MM.1S (cell line): Measurements from ENCODE around the gene DEDD.

ENCODE experiments used
- EZH2 ChIP-seq: fragments of 300-600 bp; sonication (generic); optimal IDR thresholded peaks from 2 replicates; pipeline ENCODE3; 2017; ENCODE audit warnings: low read depth, mild to moderate bottlenecking, antibody characterized with exemption, low read length, mixed read lengths
- EZH2phosphoT487 ChIP-seq: fragments of 300-600 bp; sonication (generic); IDR thresholded peaks from 2 replicates; pipeline ENCODE4 v1.6.1; 2018; ENCODE audit warnings: antibody characterized with exemption, low read length
- TF ChIP-seq, protein P1 (sequence below): fragments of 300-600 bp; sonication (generic); IDR thresholded peaks from 2 replicates; pipeline ENCODE4 v1.5.1; 2016; ENCODE audit warnings: antibody characterized with exemption, low read length, mixed read lengths

DNA sequence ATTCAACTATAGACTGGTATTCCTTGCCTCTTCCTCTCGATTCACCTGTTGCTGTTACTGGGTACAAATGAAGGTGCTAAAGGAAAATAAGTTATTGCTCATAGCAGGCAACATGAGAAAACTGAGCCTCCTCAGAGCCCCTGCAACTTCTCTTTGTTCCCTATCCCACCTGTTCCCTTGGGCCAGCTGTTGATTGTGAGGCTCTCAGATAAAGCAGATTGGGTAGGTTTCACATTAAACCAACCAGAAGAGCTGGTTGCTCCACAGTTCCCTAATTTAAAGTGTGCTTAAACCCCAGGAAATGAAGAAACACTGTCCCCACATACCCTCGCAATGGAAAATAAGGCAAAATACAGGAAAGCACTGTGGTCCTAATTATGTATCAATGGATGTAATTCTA is 4.8 kb downstream of the DEDD start:
- TF ChIP-seq, protein P1, sequence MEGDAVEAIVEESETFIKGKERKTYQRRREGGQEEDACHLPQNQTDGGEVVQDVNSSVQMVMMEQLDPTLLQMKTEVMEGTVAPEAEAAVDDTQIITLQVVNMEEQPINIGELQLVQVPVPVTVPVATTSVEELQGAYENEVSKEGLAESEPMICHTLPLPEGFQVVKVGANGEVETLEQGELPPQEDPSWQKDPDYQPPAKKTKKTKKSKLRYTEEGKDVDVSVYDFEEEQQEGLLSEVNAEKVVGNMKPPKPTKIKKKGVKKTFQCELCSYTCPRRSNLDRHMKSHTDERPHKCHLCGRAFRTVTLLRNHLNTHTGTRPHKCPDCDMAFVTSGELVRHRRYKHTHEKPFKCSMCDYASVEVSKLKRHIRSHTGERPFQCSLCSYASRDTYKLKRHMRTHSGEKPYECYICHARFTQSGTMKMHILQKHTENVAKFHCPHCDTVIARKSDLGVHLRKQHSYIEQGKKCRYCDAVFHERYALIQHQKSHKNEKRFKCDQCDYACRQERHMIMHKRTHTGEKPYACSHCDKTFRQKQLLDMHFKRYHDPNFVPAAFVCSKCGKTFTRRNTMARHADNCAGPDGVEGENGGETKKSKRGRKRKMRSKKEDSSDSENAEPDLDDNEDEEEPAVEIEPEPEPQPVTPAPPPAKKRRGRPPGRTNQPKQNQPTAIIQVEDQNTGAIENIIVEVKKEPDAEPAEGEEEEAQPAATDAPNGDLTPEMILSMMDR = no peak
- TF ChIP-seq EZH2 = no peak
- TF ChIP-seq EZH2phosphoT487 = no peak
